GM12878 (cell line): Measurements from ENCODE around the gene HERC4. TPM values are rescaled to one million over a fixed set of nuclear protein-coding genes. Genes with fewer than 3 reads are reported as not detected.

Source experiments
- CEBPZ ChIP-seq: fragments of 150-350 bp; IDR thresholded peaks from 2 replicates; pipeline ENCODE4 v1.6.1; 2016; ENCODE audit warnings: low read depth, low read length
- CREB1 ChIP-seq: IDR thresholded peaks from 2 replicates; pipeline ENCODE4 v1.6.1; 2012; ENCODE audit warnings: low read depth, mild to moderate bottlenecking, inconsistent platforms
- DPF2 ChIP-seq: fragments of 450-650 bp; IDR thresholded peaks from 2 replicates; pipeline ENCODE4 v1.6.1; 2017; ENCODE audit warnings: mild to moderate bottlenecking
- GATAD2B ChIP-seq: fragments of 450-650 bp; conservative IDR thresholded peaks from 2 replicates; pipeline ENCODE4 v1.6.1; 2017; ENCODE audit warnings: low read depth, mild to moderate bottlenecking, moderate library complexity
- IKZF1 ChIP-seq: fragments of 450-650 bp; conservative IDR thresholded peaks from 2 replicates; pipeline ENCODE4 v1.6.1; 2017; ENCODE audit warnings: antibody characterized with exemption, mild to moderate bottlenecking
- MLLT1 ChIP-seq: fragments of 450-650 bp; IDR thresholded peaks from 2 replicates; pipeline ENCODE4 v1.6.1; 2016; ENCODE audit warnings: mild to moderate bottlenecking
- NKRF ChIP-seq: fragments of 450-650 bp; conservative IDR thresholded peaks from 2 replicates; pipeline ENCODE4 v1.6.1; 2017; ENCODE audit warnings: mild to moderate bottlenecking, moderate library complexity
- POLR2AphosphoS2 ChIP-seq: IDR thresholded peaks from 2 replicates; pipeline ENCODE4 v1.6.1; 2011; ENCODE audit warnings: low read depth, mild to moderate bottlenecking, low read length, improper control_type of control experiment, moderate library complexity
- RB1 ChIP-seq: fragments of 450-650 bp; formaldehyde crosslinking; IDR thresholded peaks from 2 replicates; pipeline ENCODE4 v1.6.1; 2017; ENCODE audit warnings: mild to moderate bottlenecking, borderline replicate concordance
- RCOR1 ChIP-seq: conservative IDR thresholded peaks from 2 replicates; pipeline ENCODE4 v1.6.1; 2012; ENCODE audit warnings: low read depth, low read length, improper control_type of control experiment
- RUNX3 ChIP-seq: IDR thresholded peaks from 2 replicates; pipeline ENCODE4 v1.6.1; 2012; ENCODE audit warnings: low read length, inconsistent platforms
- SIX5 ChIP-seq: IDR thresholded peaks from 2 replicates; pipeline ENCODE4 v1.6.1; 2011; ENCODE audit warnings: mild to moderate bottlenecking, low read depth, low read length, moderate library complexity; ENCODE audit not compliant: severe bottlenecking
- SPI1 ChIP-seq: IDR thresholded peaks from 2 replicates; pipeline ENCODE4 v1.6.1; 2011; ENCODE audit warnings: low read depth, mild to moderate bottlenecking, low read length, moderate library complexity, borderline replicate concordance; ENCODE audit not compliant: insufficient read depth
- TCF3 ChIP-seq: IDR thresholded peaks from 2 replicates; pipeline ENCODE4 v1.6.1; 2012; ENCODE audit warnings: low read depth, mild to moderate bottlenecking, low read length, borderline replicate concordance; ENCODE audit not compliant: insufficient read depth
- YBX1 ChIP-seq: fragments of 450-650 bp; IDR thresholded peaks from 2 replicates; pipeline ENCODE4 v1.6.1; 2016; ENCODE audit warnings: antibody characterized with exemption
- ZSCAN29 ChIP-seq: fragments of 450-650 bp; IDR thresholded peaks from 2 replicates; pipeline ENCODE4 v1.6.1; 2017; ENCODE audit warnings: mild to moderate bottlenecking, moderate library complexity
- ZZZ3 ChIP-seq: IDR thresholded peaks from 2 replicates; pipeline ENCODE4 v1.6.1; 2011; ENCODE audit warnings: low read depth; ENCODE audit not compliant: control insufficient read depth, insufficient read length
- polyA plus RNA-seq, 11 experiments: library from polyadenylated mRNA; depleted of rRNA in 4 of 11; unstranded in 6 of 11; stranded (reverse) in 5 of 11; fragments of >200 nt; fragmentation: Nextera tagmentation in 4 of 11; fragmentation: Illumina TruSeq in 1 of 11; extraction: Ambion mirVana in 4 of 11; extraction: Trizol in 1 of 11; gene quantifications; 1 replicate in 1 of 11; 2 replicates in 10 of 11; pipeline versions ENCODE4 v1.2.1 to v1.2.3, GENCODE V29; 2011 to 2016; ENCODE audit warnings: inconsistent platforms in 2 of 11, missing spikeins in 2 of 11, low read depth in 1 of 11
- total RNA-seq, 4 experiments: library from RNA; depleted of rRNA in 3 of 4; stranded (reverse); fragments of >200 nt in 3 of 4; fragmentation: Illumina TruSeq in 1 of 4; extraction: Trizol in 1 of 4; gene quantifications; 2 replicates each; pipeline versions ENCODE4 v1.2.1 to v1.2.3, GENCODE V29; 2013 to 2021

Gene HERC4
- total and polyA plus RNA-seq, 10 of the 15 experiments (the other 5 are each of a cell fraction or from before 2014, with no cell fraction given) = 9.7 to 36.8 (median 23.4) TPM

- TF ChIP-seq CEBPZ = no peak
- no peak; the same call in 1 of the 2 replicates for TF ChIP-seq ZSCAN29
- no peak for TF ChIP-seq YBX1
- peak; percentile 72; the same call in 1 of the 2 replicates for TF ChIP-seq RB1
- no peak for TF ChIP-seq RCOR1
- TF ChIP-seq IKZF1 = peak; percentile 60
- 0 out of 2 replicates have a peak, but pooled peaks have one; percentile 13 for TF ChIP-seq NKRF
- TF ChIP-seq SIX5 = no peak
- TF ChIP-seq MLLT1 = peak; percentile 13; the same call in 1 of the 2 replicates
- TF ChIP-seq TCF3 = 0 out of 2 replicates have a peak, but pooled peaks have one; percentile 14
- TF ChIP-seq POLR2AphosphoS2 = 0 out of 2 replicates have a peak, but pooled peaks have one; percentile 20
- TF ChIP-seq DPF2 = peak; percentile 57
- TF ChIP-seq RUNX3 = peak; percentile 42
- peak; percentile 95 for TF ChIP-seq GATAD2B
- TF ChIP-seq ZZZ3 = no peak
- peak; percentile 32; the same call in 1 of the 2 replicates for TF ChIP-seq CREB1
- TF ChIP-seq SPI1 = 0 out of 2 replicates have a peak, but pooled peaks have one; percentile 10
Measured at GRCh38 chr10:67884842-67885670, 190.0 kb downstream of the HERC4 start (continued).
